IMR-90 (cell line): ENCODE data around the gene VSNL1. TPM values are rescaled to one million over a fixed set of nuclear protein-coding genes. Genes with fewer than 3 reads are reported as not detected.

Experiments used
- ATAC-seq: fragments of 200-7000 bp; cut with Tn5 transposase; 2 replicates; pipeline ENCODE4 v1.9.1; 2020; ENCODE audit warnings: low read depth, mild to moderate bottlenecking, moderate library complexity
- BruUV-seq: library from RNA; stranded (reverse); fragments of 400-500 nt; replicated peaks from 2 replicates; lab custom pipeline; 2021; lab: Mats Ljungman, UMichigan
- CTCF ChIA-PET: fragments of 300-600 bp; formaldehyde crosslinking; extraction: SDS; loops from one replicate; lab custom pipeline; 2021; ENCODE audit warnings: antibody characterized with exemption; lab: Yijun Ruan, JAX
- POLR2A ChIA-PET: fragments of 300-600 bp; sonication (Branson Sonifier 250); formaldehyde crosslinking; loops from one replicate; lab custom pipeline; 2022; ENCODE audit warnings: antibody characterized with exemption; ENCODE audit not compliant: unreplicated experiment; lab: Charles Lee
- DNase-seq: peaks from one replicate; pipeline ENCODE4 v3.0.0; 2013
- H2AFZ ChIP-seq: replicated peaks from 2 replicates; pipeline ENCODE3; 2013; ENCODE audit warnings: low read length, mild to moderate bottlenecking; ENCODE audit not compliant: poor library complexity
- H2AK5ac ChIP-seq: 2 replicates; pipeline ENCODE4 v1.6.1; 2013; ENCODE audit warnings: low read depth, low read length, inconsistent platforms
- H2AK9ac ChIP-seq: replicated peaks from 2 replicates; pipeline ENCODE3; 2013; ENCODE audit warnings: mild to moderate bottlenecking, low read depth, low read length, moderate library complexity; ENCODE audit not compliant: poor library complexity
- H2BK120ac ChIP-seq: 2 replicates; pipeline ENCODE4 v1.6.1; 2013; ENCODE audit warnings: low read depth, low read length, inconsistent platforms
- H2BK15ac ChIP-seq: 3 replicates; pipeline ENCODE4 v1.6.1; 2013; ENCODE audit warnings: low read depth, low read length, inconsistent platforms
- H2BK20ac ChIP-seq: 2 replicates; pipeline ENCODE4 v1.6.1; 2013; ENCODE audit warnings: low read depth, mild to moderate bottlenecking, inconsistent platforms, low read length, moderate library complexity
- H2BK5ac ChIP-seq: 2 replicates; pipeline ENCODE4 v1.6.1; 2013; ENCODE audit warnings: mild to moderate bottlenecking, low read depth, low read length, inconsistent platforms; ENCODE audit not compliant: poor library complexity, severe bottlenecking
- H3K14ac ChIP-seq: replicated peaks from 2 replicates; pipeline ENCODE4 v1.6.1; 2013; ENCODE audit warnings: low read depth, low read length, inconsistent platforms
- H3K18ac ChIP-seq: 2 replicates; pipeline ENCODE4 v1.6.1; 2013; ENCODE audit warnings: low read depth, low read length, control low read depth
- H3K23ac ChIP-seq: 2 replicates; pipeline ENCODE4 v1.6.1; 2013; ENCODE audit warnings: low read depth, low read length, inconsistent platforms
- H3K27ac ChIP-seq: 2 replicates; pipeline ENCODE4 v1.5.1; 2013; ENCODE audit warnings: mild to moderate bottlenecking, control low read depth, low read length; ENCODE audit not compliant: insufficient read depth
- H3K27me3 ChIP-seq: 2 replicates; pipeline ENCODE4 v1.6.1; 2013; ENCODE audit warnings: low read length; ENCODE audit not compliant: control insufficient read depth, insufficient read depth
- H3K36me3 ChIP-seq: 2 replicates; pipeline ENCODE4 v1.6.1; 2013; ENCODE audit warnings: low read length, mixed read lengths; ENCODE audit not compliant: control insufficient read depth, insufficient read depth
- H3K4ac ChIP-seq: 2 replicates; pipeline ENCODE4 v1.6.1; 2013; ENCODE audit warnings: low read depth, low read length, inconsistent platforms
- H3K4me1 ChIP-seq: 2 replicates; pipeline ENCODE4 v1.6.1; 2013; ENCODE audit warnings: low read length, mixed read lengths; ENCODE audit not compliant: control insufficient read depth, insufficient read depth
- H3K4me2 ChIP-seq: 2 replicates; pipeline ENCODE4 v1.6.1; 2013; ENCODE audit warnings: low read depth, mild to moderate bottlenecking, control low read depth, low read length, moderate library complexity
- H3K4me3 ChIP-seq: 2 replicates; pipeline ENCODE4 v1.5.1; 2013; ENCODE audit warnings: low read depth, mild to moderate bottlenecking, control low read depth, low read length, moderate library complexity; ENCODE audit not compliant: insufficient read depth
- H3K56ac ChIP-seq: 2 replicates; pipeline ENCODE4 v1.6.1; 2013; ENCODE audit warnings: low read length, inconsistent platforms; ENCODE audit not compliant: insufficient read depth; ENCODE audit errors: extremely low read depth
- H3K79me1 ChIP-seq, 2 experiments: 2 replicates each; pipeline ENCODE4 v1.6.1; 2013; ENCODE audit warnings: low read length in 2 of 2, inconsistent platforms in 1 of 2, low read depth in 1 of 2
- H3K9ac ChIP-seq: 2 replicates; pipeline ENCODE4 v1.6.1; 2013; ENCODE audit warnings: low read depth, low read length, control low read depth
- H3K9me1 ChIP-seq: 2 replicates; pipeline ENCODE4 v1.6.1; 2013; ENCODE audit warnings: low read length, inconsistent platforms; ENCODE audit not compliant: insufficient read depth
- H3K9me3 ChIP-seq: 2 replicates; pipeline ENCODE4 v1.6.1; 2013; ENCODE audit warnings: low read length; ENCODE audit not compliant: control insufficient read depth, insufficient read depth
- H4K20me1 ChIP-seq: 2 replicates; pipeline ENCODE4 v1.6.1; 2013; ENCODE audit warnings: low read length, inconsistent platforms; ENCODE audit not compliant: insufficient read depth
- H4K5ac ChIP-seq: 2 replicates; pipeline ENCODE4 v1.6.1; 2013; ENCODE audit warnings: mild to moderate bottlenecking, low read depth, low read length, control low read depth
- H4K8ac ChIP-seq, 2 experiments: 2 replicates each; pipeline ENCODE4 v1.6.1; 2013; ENCODE audit warnings: low read depth in 2 of 2, low read length in 2 of 2, control low read depth in 1 of 2, inconsistent platforms in 1 of 2
- H4K91ac ChIP-seq: 2 replicates; pipeline ENCODE4 v1.6.1; 2013; ENCODE audit warnings: low read depth, low read length, inconsistent platforms; ENCODE audit not compliant: insufficient read depth
- BHLHE40 ChIP-seq: fragments of 150-350 bp; IDR thresholded peaks from 2 replicates; pipeline ENCODE4 v1.6.1; 2016; ENCODE audit warnings: mild to moderate bottlenecking, low read depth, low read length
- CEBPB ChIP-seq: IDR thresholded peaks from 2 replicates; pipeline ENCODE4 v1.6.1; 2012; ENCODE audit warnings: low read depth, low read length, improper control_type of control experiment
- CHD1 ChIP-seq: IDR thresholded peaks from 2 replicates; pipeline ENCODE4 v1.6.1; 2012; ENCODE audit warnings: low read depth, low read length, improper control_type of control experiment
- FOS ChIP-seq: fragments of 150-350 bp; IDR thresholded peaks from 2 replicates; pipeline ENCODE4 v1.6.1; 2016; ENCODE audit warnings: low read depth, low read length
- MAFK ChIP-seq: IDR thresholded peaks from 2 replicates; pipeline ENCODE4 v1.6.1; 2012; ENCODE audit warnings: low read depth, low read length, improper control_type of control experiment
- MAZ ChIP-seq: IDR thresholded peaks from 2 replicates; pipeline ENCODE4 v1.6.1; 2012; ENCODE audit warnings: low read depth, mild to moderate bottlenecking, low read length, improper control_type of control experiment, moderate library complexity, borderline replicate concordance
- MXI1 ChIP-seq: IDR thresholded peaks from 2 replicates; pipeline ENCODE4 v1.6.1; 2012; ENCODE audit warnings: low read depth, mild to moderate bottlenecking, low read length, moderate library complexity, borderline replicate concordance
- NFE2L2 ChIP-seq: fragments of 150-350 bp; IDR thresholded peaks from 2 replicates; pipeline ENCODE4 v1.6.1; 2016; ENCODE audit warnings: low read depth, mild to moderate bottlenecking, low read length
- POLR2A ChIP-seq: IDR thresholded peaks from 2 replicates; pipeline ENCODE4 v1.6.1; 2012; ENCODE audit warnings: mild to moderate bottlenecking, low read depth, low read length
- RAD21 ChIP-seq: IDR thresholded peaks from 2 replicates; pipeline ENCODE4 v1.6.1; 2012; ENCODE audit warnings: low read length, improper control_type of control experiment
- SMC3 ChIP-seq: fragments of 150-350 bp; IDR thresholded peaks from 2 replicates; pipeline ENCODE4 v1.6.1; 2016; ENCODE audit warnings: low read depth, mild to moderate bottlenecking, antibody characterized with exemption, low read length, moderate library complexity
- WGBS, 2 experiments: methylation state at CpG; one replicate each; pipeline versions ENCODE4 v1.1.5 to v1.1.7; 2013; ENCODE audit warnings: missing lambda C conversion rate in 2 of 2; ENCODE audit not compliant: insufficient read length in 1 of 2; ENCODE audit errors: extremely low coverage in 2 of 2; 5-methylcytosine and 5-hydroxymethylcytosine counted together
- dilution Hi-C: fragments of 300-500 bp; cut with HindIII; formaldehyde crosslinking; loops from one replicate; pipeline ENCODE4 v1.14.3; 2018; ENCODE audit warnings: low sequenced_read_pairs; ENCODE audit not compliant: unreplicated experiment
- in situ Hi-C: fragments of 300-500 bp; cut with MboI; formaldehyde crosslinking; loops from 3 replicates; pipeline ENCODE4 v1.14.3; 2019; ENCODE audit warnings: low sequenced_read_pairs, inconsistent platforms, mixed read lengths
- intact Hi-C: fragments of 100-400 bp; cut with micrococcal nuclease; formaldehyde crosslinking; loops from 2 replicates; pipeline ENCODE4 v1.10.0; 2022
- polyA plus RNA-seq, 3 experiments: library from polyadenylated mRNA; depleted of rRNA; stranded (reverse); fragments of >200 nt; gene quantifications; 2 replicates each; pipeline ENCODE4 v1.2.3, GENCODE V29; 2012; ENCODE audit warnings: low replicate concordance in 1 of 3
- total RNA-seq: library from RNA; depleted of rRNA; stranded (reverse); fragments of >200 nt; gene quantifications from 2 replicates; pipeline ENCODE4 v1.2.3, GENCODE V29; 2012
- TF ChIP-seq, protein P1 (sequence below): fragments of 150-350 bp; IDR thresholded peaks from 2 replicates; pipeline ENCODE4 v1.6.1; 2016; ENCODE audit warnings: low read depth, mild to moderate bottlenecking, low read length, moderate library complexity, borderline replicate concordance
- TF ChIP-seq, protein P2 (sequence below): conservative IDR thresholded peaks from 2 replicates; pipeline ENCODE4 v1.5.1; 2012; ENCODE audit warnings: mild to moderate bottlenecking, low read depth, low read length, improper control_type of control experiment
- TF ChIP-seq, protein P3 (sequence below): fragments of 150-350 bp; IDR thresholded peaks from 2 replicates; pipeline ENCODE4 v1.6.1; 2017; ENCODE audit warnings: mild to moderate bottlenecking, antibody characterized with exemption, low read length, low read depth

Gene VSNL1
- total and polyA plus RNA-seq, 2 of the 4 experiments (the other 2 are of a cell fraction), result 0.32 to 0.36 TPM

DNA sequence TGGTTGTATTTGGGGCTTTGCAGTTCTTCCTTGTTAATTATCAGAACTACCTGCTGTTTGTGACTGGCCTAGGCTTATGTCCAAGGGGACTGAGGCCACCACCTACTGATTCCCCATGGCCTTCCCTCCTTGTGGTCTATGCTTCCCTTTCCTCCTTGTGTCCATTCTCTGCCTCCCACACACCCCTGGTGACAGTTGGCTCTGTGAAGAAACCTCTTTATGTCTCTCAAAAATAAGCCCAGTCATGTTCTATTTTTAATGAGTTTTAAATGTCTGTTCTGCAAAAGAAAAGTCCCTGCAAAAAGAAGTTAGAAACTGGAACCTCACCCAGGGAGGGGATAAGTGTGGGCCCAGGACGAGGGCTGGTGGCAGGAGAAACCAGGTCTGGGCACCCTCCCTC lies 108.1 kb downstream of the VSNL1 start:
- ATAC-seq (no peak), DNase-seq (no peak)
- H2AK5ac ChIP-seq, result no peak overlapping the region
- in situ Hi-C loops, result no loop called here
- no peak overlapping the region for H4K8ac ChIP-seq
- H3K14ac ChIP-seq, result no peak overlapping the region
- H2BK5ac ChIP-seq, result no peak overlapping the region
- TF ChIP-seq RAD21, result no peak
- TF ChIP-seq, protein P1, sequence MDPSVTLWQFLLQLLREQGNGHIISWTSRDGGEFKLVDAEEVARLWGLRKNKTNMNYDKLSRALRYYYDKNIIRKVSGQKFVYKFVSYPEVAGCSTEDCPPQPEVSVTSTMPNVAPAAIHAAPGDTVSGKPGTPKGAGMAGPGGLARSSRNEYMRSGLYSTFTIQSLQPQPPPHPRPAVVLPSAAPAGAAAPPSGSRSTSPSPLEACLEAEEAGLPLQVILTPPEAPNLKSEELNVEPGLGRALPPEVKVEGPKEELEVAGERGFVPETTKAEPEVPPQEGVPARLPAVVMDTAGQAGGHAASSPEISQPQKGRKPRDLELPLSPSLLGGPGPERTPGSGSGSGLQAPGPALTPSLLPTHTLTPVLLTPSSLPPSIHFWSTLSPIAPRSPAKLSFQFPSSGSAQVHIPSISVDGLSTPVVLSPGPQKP, result no peak
- no peak for TF ChIP-seq MAZ
- no peak for TF ChIP-seq FOS
- no peak for TF ChIP-seq SMC3
- no peak for TF ChIP-seq MXI1
- TF ChIP-seq MAFK, result no peak
- TF ChIP-seq, protein P2, sequence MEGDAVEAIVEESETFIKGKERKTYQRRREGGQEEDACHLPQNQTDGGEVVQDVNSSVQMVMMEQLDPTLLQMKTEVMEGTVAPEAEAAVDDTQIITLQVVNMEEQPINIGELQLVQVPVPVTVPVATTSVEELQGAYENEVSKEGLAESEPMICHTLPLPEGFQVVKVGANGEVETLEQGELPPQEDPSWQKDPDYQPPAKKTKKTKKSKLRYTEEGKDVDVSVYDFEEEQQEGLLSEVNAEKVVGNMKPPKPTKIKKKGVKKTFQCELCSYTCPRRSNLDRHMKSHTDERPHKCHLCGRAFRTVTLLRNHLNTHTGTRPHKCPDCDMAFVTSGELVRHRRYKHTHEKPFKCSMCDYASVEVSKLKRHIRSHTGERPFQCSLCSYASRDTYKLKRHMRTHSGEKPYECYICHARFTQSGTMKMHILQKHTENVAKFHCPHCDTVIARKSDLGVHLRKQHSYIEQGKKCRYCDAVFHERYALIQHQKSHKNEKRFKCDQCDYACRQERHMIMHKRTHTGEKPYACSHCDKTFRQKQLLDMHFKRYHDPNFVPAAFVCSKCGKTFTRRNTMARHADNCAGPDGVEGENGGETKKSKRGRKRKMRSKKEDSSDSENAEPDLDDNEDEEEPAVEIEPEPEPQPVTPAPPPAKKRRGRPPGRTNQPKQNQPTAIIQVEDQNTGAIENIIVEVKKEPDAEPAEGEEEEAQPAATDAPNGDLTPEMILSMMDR, result no peak
- no peak for TF ChIP-seq CHD1
- no peak for TF ChIP-seq CEBPB
- no peak for TF ChIP-seq BHLHE40
- TF ChIP-seq NFE2L2, result no peak
- no peak for TF ChIP-seq POLR2A
- TF ChIP-seq, protein P3, sequence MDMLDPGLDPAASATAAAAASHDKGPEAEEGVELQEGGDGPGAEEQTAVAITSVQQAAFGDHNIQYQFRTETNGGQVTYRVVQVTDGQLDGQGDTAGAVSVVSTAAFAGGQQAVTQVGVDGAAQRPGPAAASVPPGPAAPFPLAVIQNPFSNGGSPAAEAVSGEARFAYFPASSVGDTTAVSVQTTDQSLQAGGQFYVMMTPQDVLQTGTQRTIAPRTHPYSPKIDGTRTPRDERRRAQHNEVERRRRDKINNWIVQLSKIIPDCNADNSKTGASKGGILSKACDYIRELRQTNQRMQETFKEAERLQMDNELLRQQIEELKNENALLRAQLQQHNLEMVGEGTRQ, result no peak
- ChIA-PET CTCF (no interaction called here), POLR2A (no interaction called here)
- H3K56ac ChIP-seq, result no peak overlapping the region
- BruUV-seq, result no TSS peak
- no peak overlapping the region for H3K4ac ChIP-seq
- H4K20me1 ChIP-seq, result no peaks in the 10 kb centered on the region
- dilution Hi-C loops, result no loop called here
- H3K36me3 ChIP-seq, result no peaks in the 10 kb centered on the region
- no peak overlapping the region for H3K4me2 ChIP-seq
- no peak overlapping the region for H3K27ac ChIP-seq
- no peak overlapping the region for H3K9ac ChIP-seq
- no peak overlapping the region for H2AK9ac ChIP-seq
- no peak overlapping the region for H3K4me3 ChIP-seq
- no peaks in the 10 kb centered on the region for H3K9me3 ChIP-seq
- no peak overlapping the region for H3K23ac ChIP-seq
- H3K79me1 ChIP-seq, result no peaks in the 10 kb centered on the region
- peaks cover 18% of the 10 kb centered on the region for H3K9me1 ChIP-seq
- no peak overlapping the region for H2BK15ac ChIP-seq
- intact Hi-C loops, result no loop called here
- no peak overlapping the region for H4K91ac ChIP-seq
- no peak overlapping the region for H4K5ac ChIP-seq
- H3K4me1 ChIP-seq, result peaks cover 17% of the 10 kb centered on the region
- H2BK20ac ChIP-seq, result no peak overlapping the region
- no peak overlapping the region for H2BK120ac ChIP-seq
- no peak overlapping the region for H2AFZ ChIP-seq
- no peaks in the 10 kb centered on the region for H3K27me3 ChIP-seq
- no CpG with 5 or more reads among the region's 1 CpG for WGBS, 2 experiments
- no peak overlapping the region for H3K18ac ChIP-seq
